ENCODE measurements around the gene TMED9. TPM values are rescaled to one million over a fixed set of nuclear protein-coding genes. Genes with fewer than 3 reads are reported as not detected.
A peak's percentile ranks its signal among the peaks of the same experiment; 100 is the strongest.
"Not testable (repeated sequence)": the region's sequence is repeated elsewhere in the genome, so short reads cannot be mapped to it uniquely, and the experiment has no call there.

Gene TMED9
- total RNA-seq, 1 experiment from 2014 or later = 62.2 TPM

DNA sequence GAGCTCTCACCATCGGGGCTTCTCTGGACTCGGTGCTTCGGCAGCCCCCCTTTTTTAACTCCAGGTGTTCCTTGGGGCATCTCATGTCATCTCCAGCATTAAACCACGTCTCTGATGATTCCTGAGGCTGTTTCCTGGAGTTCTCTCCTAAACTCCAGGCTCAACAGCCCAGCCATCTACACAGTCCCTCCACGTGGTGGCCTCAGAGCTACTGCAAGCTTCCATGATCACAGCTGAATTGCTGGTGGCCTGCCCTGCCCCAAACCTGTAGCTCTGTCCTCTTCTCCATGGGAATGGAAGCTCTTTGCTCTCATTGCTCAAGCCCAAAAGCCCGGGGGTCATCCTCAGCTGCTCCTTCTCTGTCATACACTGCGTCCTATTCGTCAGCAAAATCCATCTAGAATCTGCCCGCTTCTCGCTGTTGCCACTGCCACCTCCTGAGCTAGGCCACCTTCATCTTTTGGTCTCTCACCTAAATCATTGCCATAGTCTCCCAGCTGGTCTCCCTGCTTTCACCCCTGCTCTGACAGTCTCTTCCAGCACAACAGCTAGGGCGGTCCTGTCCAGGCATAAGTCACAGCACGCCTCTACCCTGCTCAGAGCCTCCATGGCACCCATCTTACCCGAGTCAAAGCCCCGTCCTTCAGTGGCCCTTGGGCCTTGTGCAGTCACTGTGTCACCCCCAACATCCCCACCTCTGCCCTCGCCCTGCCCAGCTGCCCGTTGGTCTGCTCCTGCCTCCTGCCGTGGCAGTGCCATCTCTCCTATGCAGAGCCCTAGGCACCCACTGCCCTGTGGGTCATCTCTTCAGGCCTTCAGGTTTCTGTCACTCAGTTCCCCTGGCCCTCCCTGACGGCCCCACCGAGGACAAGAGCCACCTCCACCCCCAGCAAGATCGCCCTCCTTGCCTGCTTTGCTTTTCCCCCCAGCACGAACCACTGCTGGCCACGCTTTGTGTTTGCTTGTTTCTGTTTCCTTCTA lies 14.4 kb downstream of the TMED9 start:
- DNase-seq (ENCODE audit: low read depth) = no peak

DNA sequence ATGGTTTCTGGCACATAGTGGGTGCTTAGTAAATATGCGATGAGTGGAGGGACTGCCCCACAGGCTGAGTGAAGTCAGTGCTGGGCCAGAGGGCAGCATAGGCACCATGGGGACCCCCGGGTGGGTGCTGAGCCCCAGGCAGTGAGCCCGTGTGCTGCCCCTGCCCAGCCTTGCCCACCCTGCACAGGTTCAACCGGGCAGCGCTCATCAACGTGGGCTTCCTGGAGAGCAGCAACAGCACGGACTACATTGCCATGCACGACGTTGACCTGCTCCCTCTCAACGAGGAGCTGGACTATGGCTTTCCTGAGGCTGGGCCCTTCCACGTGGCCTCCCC lies 15.1 kb downstream of the TMED9 start:
- no peak for DNase-seq (ENCODE audit: low read depth)

GRCh38 chr5:177607452-177608192 lies 15.6 kb downstream of the TMED9 start:
- peak; percentile 56 for DNase-seq (ENCODE audit: low read depth)

GRCh38 chr5:177608243-177609075 lies 16.5 kb downstream of the TMED9 start:
- no peak for DNase-seq (ENCODE audit: low read depth)

DNA sequence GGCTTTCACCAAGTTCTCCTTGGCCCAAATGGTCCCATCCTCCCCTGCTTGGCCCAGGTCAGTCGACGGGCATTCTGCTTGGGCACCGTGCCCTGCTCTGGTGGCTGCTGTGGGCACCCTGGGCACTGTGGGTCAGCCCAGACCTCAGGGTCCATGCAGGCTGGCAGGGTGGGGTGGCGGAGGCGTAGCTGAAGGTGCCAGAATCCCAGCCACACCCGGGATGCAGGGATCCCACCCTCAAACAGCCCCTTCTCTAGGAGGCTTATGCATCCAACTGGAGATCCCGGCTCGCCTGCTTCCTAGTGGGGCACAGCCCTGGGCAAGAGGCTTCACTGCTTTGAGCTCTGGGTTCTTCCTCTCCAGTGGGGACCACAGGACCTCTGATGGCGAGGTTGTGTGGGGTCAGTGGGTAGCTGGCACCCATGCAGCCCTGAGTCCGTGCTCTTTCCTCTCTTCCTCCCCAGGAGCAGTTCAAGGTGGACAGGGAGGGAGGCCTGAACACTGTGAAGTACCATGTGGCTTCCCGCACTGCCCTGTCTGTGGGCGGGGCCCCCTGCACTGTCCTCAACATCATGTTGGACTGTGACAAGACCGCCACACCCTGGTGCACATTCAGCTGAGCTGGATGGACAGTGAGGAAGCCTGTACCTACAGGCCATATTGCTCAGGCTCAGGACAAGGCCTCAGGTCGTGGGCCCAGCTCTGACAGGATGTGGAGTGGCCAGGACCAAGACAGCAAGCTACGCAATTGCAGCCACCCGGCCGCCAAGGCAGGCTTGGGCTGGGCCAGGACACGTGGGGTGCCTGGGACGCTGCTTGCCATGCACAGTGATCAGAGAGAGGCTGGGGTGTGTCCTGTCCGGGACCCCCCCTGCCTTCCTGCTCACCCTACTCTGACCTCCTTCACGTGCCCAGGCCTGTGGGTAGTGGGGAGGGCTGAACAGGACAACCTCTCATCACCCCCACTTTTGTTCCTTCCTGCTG lies 17.4 kb downstream of the TMED9 start:
- DNase-seq (ENCODE audit: low read depth) = no peak

GRCh38 chr5:177610131-177610769 lies 18.2 kb downstream of the TMED9 start:
- no peak for DNase-seq (ENCODE audit: low read depth)

DNA sequence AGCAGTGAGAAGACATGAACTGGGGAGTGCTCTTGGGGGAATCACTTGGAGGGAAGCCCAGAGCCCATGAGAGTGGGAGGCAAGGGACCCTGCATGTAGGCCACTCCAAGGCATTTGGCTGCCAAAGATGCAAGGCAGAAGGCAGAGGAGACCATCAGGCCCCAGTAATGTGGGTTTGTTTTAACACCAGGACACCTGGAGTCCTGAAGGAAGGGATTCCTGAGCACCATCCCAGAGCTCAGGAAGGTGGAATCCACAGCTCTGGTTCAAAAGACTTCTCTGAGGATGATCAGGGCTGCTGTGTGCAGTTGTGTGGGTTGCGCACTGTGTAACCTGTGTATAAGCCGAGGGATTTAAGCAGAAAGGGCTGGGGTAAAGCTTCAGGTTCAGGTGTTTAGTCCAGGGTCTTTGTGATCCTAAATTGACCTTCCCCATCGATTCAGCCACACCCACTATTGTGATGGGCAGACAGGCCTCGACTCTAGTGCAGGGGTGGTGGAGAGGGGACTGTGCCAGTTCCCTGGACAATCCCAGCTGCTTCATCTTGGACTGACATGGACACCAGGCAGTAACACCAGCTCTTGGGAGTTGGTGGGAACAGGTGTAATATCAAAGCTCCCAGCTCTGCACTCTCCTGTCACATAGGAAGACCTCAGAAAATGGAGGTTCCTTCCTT lies 18.9 kb downstream of the TMED9 start:
- DNase-seq (ENCODE audit: low read depth) = no peak

GRCh38 chr5:177611446-177612214 lies 19.6 kb downstream of the TMED9 start:
- no peak for DNase-seq (ENCODE audit: low read depth)

- no peak for DNase-seq (ENCODE audit: low read depth)
Observed at GRCh38 chr5:177612215-177612673, 20.2 kb downstream of the TMED9 start.

GRCh38 chr5:177620560-177620959 lies 28.6 kb downstream of the TMED9 start:
- DNase-seq (ENCODE audit: low read depth) = no peak

DNA sequence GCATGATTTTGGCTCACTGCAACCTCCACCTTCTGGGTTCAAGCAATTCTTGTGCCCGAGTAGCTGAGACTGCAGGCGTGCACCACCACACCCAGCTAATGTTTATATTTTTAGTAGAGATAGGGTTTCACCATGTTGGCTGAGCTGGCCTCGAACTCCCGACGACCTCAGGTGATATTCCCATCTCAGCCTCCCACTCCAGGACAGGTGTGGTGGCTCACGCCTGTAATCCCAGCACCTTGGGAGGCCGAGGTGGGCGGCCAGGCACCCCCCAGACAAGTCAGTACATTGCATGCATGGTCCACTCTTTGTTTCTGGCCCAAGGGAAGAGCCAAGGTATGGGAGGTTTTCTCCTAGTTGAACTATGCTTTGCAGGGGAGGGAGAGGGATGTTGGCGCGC lies 32.2 kb downstream of the TMED9 start:
- not testable (repeated sequence) for DNase-seq (ENCODE audit: low read depth)

DNA sequence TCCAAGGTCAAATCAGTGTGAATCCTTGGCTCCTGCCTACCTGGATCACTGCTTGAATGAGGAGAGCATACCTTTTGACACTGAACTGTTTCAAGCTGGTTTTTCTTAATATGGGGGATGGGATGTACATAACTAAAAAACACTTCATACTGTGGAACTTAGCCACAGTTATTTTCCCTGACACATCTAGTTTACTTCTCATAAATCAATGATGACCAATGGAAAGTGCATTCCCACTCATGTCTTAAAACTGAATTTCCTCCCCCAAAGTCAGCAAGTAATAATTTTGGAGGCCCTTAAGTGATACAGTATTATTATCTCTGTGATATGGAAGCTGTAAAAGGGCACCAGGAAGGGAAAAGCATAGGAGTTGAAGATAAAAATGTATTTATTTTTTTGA lies 38.2 kb downstream of the TMED9 start:
- DNase-seq (ENCODE audit: low read depth) = not testable (repeated sequence)

DNA sequence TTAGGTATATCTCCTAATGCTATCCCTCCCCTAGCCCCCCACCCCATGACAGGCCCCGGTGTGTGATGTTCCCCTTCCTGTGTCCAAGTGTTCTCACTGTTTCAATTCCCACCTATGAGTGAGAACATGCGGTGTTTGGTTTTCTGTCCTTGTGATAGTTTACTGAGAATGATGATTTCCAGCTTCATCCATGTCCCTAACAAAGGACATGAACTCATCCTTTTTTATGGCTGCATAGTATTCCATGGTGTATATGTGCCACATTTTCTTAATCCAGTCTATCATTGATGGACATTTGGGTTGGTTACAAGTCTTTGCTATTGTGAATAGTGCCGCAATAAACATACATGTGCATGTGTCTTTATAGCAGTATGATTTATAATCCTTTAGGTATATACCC lies 42.9 kb downstream of the TMED9 start:
- DNase-seq (ENCODE audit: low read depth) = not testable (repeated sequence)

GRCh38 chr5:177645462-177645861 lies 53.5 kb downstream of the TMED9 start:
- DNase-seq (ENCODE audit: low read depth) = not testable (repeated sequence)
